Measurements from ENCODE around the gene ARHGEF33.

GRCh38 chr2:38971377-38971776 lies 81.7 kb downstream of the ARHGEF33 start:
- TF ChIP-seq POLR2AphosphoS5 (IDR thresholded peaks at IDR 0.05; ENCODE audit: low read depth, low read length), result no peak
- no peak for TF ChIP-seq EZH2 (IDR thresholded peaks at IDR 0.05)
- TF ChIP-seq SIN3A (IDR thresholded peaks at IDR 0.05; ENCODE audit: low read depth), result no peak
- no peak for TF ChIP-seq FOSL1 (IDR thresholded peaks at IDR 0.05; ENCODE audit: low read depth)

Measured in HCT116 (cell line).